HUDEP-2 (cell line): ENCODE results near the gene TIFAB.

Experiments used
- DNase-seq, 76 experiments: peaks; one replicate each; lab custom pipeline; 2025; ENCODE audit not compliant: unreplicated experiment in 76 of 76; lab: John Stamatoyannopoulos, UW

TIFAB gene

GRCh38 chr5:135444881-135445280, 7.3 kb downstream of the TIFAB start:
- no peak for DNase-seq

DNA sequence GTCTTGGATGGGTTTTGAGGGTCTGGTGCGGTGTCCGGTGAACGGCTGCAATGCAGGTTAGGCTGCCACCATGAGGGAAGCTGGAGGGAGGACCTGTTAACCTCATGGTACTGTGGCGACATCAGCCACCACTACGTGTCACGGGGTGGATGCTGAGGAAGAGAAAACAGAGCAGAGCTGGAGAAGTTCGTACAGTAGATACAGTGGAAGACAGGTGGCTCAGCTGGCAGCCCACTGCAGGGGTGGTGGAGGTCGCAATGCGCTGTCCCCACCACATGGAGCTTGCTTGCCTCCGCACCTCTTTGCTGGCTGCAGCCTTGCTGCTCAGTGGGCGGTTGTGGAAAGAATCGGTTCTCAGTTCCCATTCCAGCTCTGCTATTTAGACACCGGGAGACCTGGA, 7.8 kb downstream of the TIFAB start:
- no peak for DNase-seq

DNA sequence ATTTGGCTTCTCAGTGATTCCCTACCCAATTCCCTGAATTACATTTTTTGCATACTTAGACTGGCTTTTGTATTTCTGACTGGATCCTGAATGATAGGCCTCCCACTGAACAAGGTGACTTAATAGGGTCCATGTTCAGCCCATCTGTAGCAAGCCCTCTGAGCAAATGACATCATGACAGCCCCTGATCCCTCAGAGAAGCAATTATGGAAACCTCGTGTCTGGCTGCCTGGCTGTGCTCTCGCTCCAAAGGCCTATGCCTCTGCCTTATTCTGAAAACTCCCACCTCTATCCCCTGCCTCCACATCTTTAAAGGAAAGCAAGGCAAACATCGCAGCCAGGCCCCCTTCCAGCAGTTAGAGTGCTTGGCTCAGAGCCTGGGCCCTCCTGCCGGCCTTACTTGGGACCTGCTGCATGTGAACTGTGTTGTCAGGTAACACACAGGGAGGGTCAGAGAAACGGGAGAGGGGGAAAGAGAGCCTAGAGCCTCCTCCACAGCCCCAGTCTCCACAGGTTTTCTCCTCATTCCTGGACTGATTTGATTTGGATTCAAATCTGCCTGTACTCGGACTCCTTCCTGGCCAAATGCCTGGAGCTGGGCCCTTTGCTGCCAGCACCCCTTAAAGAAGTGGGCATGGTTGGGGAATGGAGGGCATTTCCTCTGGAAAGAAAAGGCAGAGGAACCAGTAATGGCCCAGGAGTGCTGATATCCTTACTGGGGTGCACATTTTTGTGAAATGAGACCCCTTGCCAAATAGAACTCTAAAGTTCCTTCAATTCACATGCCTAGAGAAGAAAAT, 8.8 kb downstream of the TIFAB start:
- DNase-seq: peak in 13 of 76 experiments; percentile 11 to 88 (median 72)

- no peak for DNase-seq
Measured at GRCh38 chr5:135442431-135443160, 9.6 kb downstream of the TIFAB start.

- no peak for DNase-seq
Measured at GRCh38 chr5:135441919-135442318, 10.2 kb downstream of the TIFAB start.

- DNase-seq: no peak
Measured at GRCh38 chr5:135441350-135441831, 10.8 kb downstream of the TIFAB start.

DNA sequence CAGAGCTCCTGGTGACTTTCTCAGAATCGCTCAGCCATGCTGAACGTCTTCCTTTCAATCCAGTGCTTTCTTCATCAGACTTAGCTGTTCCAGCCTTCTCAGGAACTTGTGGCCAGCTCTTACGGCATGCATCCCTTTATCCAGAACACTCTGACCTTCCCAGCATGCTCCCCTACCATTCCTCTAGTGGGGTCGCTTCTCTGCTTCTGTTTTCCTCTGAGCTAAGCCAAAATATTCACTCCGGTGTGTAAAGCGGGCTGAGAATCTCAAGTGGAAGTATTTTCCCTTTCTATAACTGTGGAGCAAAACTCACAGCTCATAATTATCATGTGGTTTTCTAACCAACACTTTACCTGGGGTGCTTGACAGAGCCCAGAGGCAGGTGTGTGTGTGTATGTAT, 11.2 kb downstream of the TIFAB start:
- no peak for DNase-seq

GRCh38 chr5:135439231-135440205, 12.6 kb downstream of the TIFAB start:
- no peak for DNase-seq

DNA sequence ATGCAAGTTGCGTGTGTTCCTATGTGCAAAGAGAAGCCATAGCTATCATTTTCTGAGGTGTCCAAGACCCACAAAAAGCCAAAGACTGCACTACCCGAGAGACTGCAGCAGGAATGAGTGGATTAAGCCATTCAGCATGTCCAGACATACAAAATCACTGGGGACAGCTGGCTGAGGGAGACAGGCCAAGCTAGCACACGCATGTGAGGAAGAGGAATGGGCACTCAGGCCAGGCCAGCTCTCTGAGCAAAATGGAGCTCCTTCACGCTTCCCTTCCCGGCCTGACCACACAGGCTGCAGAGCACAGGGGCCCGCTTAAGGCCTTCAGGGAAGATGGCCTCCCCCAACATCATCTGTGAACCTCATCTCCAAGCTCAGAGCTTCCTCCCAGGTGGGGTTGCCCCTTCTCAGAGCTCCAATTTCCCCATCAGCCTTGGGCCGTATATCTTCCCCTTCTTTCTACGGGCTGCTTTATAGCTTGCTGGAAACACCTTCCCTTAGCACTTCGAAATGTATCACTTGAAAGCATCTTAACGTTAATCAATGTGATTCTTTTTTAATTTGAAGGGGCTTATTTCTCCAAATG, 13.4 kb downstream of the TIFAB start:
- no peak for DNase-seq

DNA sequence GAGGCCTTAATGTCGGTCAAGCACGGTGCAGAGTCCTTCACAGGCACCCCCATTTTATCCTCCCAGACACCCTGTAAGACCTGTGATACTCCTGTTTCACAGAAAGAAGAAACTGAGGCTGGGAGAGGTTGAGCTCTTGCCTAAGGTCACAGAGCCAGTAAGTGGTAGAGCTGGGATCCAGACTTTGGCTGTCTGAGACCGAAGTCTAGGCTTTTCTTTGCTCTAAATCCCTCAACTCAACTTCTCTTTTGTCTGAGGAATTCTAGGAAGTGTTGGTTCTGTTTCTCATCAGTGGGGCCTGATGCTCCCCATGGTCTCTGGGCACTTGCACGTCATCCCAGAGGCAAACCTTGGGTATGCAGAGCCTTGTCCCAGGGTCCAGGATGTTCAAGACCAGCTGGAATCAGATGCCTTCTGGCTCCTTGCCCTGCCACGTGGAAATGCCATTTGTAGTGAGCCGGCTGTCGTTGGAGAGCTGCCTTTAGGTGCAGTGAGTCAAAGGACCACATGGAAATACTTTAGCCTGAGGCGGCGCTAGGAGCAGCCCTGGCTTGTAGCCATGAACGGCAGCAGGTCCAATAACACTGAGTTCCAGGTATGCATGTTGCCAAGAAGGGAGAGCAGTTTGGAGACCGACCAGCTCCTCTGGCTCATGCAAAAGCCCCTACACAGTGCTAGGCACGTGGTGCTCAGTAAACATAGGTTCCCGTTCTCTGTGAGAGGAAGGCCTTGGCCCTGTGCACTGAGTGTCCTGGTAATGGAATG, 14.2 kb downstream of the TIFAB start:
- peak in 2 of 76 experiments; percentile 10 to 18 for DNase-seq

DNA sequence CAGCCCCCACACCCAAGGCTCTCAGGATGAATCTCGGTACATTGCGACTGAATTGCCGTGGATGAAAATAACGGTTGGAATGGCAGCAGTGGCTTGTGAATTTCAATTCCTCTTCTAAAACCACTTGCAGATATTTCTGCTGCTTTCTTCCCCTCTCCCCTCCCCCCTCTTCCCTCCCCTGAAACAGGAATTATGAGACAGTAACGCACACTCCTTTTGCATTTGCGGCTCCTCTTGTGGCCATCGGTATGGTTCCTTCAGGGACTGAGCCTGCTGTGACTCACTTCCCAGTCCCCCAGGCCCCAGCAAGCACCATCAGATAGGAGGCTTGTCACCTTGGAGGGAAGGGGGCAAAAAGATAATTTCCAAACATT, 14.7 kb downstream of the TIFAB start:
- no peak for DNase-seq

GRCh38 chr5:135436951-135437418, 15.2 kb downstream of the TIFAB start:
- DNase-seq: no peak

GRCh38 chr5:135435467-135436330, 16.5 kb downstream of the TIFAB start:
- DNase-seq: no peak

- no peak for DNase-seq
Measured at GRCh38 chr5:135434591-135435466, 17.3 kb downstream of the TIFAB start.

DNA sequence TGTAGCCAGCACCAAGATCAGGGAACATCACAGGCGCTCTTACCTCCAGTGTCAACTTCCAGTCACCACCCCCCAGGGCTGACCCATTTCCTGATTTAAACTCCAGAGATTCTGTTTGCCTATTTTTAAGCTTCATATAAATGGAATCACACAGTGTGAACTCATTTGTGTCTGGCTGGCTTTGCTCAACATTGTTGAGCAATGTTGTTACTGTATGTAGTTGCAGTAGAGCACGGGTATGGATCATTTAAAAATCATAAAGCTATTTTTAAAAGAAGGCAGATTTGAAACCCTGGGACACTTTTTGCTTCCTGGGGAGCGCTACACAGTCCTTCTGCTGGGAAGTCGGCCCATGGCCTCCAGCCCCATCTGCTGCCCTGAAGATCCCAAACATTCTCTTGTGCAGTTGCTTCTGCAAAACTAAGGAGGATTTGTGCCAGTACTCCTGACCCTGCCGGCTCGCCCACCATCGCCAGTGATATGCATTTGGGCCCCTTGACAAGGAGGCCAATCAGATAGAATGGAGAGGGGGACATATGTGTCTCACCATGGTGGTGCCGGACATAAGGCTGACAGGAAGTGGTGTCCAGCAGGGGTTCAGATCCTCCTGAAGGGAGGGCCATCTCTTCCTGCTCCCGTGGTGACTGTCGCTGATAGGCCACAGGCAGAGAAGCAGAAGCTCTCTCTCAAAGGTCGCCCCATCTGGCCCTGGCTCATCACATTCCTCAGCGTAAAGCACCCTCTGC, 18.3 kb downstream of the TIFAB start:
- no peak for DNase-seq

DNA sequence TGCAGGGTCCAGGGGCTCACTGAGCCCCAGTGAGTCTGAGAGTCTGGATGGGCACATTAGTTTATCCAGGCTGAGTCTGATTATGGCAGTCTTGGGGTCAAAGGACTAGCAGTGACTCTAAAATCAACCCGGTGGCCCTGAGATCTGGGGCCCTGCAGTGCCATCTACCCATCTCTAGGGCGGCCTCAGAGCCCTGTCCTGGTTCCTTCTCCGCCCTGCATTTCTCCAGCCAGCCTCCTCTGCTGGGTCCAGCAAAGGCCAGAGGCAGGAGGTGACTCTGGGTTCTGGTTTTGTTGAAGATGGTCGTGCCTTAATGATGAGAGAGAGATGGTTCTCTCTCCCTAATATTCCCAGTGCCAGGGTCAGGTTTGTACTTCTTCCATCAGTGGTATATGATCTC, 20.0 kb downstream of the TIFAB start:
- peak in 8 of 76 experiments; percentile 7 to 25 (median 12) for DNase-seq

DNA sequence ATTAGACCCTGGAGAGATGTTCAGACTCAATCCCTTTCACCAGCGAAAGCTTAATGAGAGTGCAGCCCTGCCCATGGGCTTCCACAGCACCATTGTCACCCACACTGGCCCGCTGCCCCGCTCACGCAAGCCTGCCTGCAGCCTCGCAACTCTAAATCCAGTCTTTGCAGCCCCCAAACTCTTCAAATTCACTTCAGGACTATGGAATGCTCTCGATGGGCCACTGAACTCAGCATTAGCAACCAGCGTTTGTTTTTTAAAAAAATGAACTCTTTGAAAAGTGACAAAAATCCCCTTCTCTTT, 22.1 kb downstream of the TIFAB start:
- DNase-seq: no peak
